ENCODE data around the gene CRYBB3.
"Not testable (repeated sequence)": the region's sequence is repeated elsewhere in the genome, so short reads cannot be mapped to it uniquely, and the experiment has no call there.

The CRYBB3 gene

DNA sequence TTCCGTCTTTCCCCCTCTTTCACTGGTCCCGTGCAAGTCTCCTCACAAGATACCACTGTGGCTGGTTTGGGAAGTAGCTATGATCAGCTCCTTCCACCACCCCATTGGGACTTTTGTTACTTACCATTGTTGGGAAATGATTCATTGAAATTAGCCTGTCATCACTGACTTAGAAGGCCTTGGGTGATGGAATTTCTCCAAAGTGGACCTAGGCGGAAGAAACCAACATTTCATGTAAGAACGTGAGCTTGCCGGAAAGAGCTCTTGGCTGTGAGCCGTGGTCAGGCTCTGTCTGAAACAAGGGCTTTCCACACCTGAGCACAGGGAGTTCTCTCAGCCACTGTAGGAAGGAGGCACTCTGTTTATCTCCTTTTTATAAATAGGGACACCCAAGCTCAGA is 23.5 kb upstream of the CRYBB3 start:
- DNase-seq: no peak

DNA sequence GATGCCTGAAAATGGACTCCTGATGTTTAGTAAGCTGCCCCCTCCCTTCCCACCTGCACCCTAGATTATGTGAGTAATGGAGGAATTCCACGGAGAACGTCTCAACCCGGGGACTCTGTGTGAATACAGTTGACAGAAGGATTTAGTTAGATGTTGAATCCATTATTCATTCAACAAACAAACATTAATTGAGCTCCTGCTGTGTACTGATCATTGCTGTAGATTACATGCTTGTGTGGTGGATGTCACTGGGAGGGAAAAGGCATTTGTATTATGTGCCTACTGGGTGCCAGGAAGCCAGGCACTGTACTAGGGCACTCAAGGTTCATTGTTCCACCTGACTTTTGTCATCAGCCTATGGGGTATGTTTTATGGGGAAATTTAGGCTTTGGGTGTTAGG is 22.9 kb upstream of the CRYBB3 start:
- DNase-seq: no peak

DNA sequence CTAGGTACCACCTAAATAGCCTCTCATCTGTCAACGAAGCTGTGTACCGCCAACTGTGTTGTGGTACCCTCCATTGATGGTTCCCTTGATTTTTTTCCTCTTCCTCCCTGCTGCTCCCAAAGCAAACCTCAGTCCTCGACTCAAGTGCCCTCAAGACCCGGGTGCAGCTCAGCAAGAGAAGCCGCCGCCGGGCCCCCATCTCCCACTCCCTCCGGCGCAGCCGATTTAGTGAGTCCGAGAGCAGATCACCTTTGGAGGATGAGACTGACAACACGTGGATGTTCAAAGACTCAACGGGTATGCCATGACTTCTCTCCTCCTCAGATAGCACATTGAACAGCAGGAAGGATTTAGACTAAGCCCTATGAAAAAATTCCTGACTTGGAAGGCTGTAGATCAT is 22.4 kb upstream of the CRYBB3 start:
- DNase-seq: no peak

DNA sequence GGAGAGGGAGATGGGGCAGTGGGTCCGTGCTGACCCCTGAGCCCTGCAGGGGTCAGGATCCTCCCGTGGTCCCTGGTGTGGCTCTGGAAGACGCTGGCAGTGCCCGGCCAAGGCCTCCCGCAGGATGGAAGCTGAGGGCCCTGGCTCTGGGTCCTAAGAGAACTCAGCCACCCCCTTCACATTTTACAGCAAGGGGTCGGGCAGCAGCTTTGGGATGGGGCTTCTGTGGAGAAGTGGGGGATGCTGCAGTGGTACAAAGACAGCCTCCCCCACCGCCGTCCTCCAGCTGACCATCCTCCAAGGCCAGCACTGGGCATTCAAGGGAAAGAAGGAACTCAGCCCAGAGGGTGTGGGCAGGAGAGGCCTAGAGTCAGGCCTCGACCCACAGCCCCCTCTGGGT is 21.8 kb upstream of the CRYBB3 start:
- DNase-seq: no peak

DNA sequence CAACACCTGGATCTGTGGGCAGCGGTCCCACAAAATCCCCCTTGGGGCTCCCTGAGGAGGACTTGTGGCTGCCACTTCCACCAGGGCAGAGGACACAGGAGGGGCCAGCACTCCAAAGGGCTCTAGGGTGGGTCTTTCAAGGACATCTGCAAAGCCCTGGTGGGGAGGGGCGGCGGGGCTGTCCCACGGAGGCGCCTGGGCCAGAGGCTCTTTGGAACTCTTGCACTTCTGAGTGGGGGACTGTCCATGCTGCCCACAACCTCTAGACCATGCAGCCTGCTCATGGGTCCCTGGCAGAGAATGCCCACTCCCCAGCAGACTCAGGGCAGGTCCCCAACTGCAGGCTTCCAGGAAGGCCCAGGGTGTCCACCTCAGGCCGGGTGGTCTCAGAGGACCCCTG is 21.3 kb upstream of the CRYBB3 start:
- DNase-seq: peak in 1 of 2 donors; percentile 22

DNA sequence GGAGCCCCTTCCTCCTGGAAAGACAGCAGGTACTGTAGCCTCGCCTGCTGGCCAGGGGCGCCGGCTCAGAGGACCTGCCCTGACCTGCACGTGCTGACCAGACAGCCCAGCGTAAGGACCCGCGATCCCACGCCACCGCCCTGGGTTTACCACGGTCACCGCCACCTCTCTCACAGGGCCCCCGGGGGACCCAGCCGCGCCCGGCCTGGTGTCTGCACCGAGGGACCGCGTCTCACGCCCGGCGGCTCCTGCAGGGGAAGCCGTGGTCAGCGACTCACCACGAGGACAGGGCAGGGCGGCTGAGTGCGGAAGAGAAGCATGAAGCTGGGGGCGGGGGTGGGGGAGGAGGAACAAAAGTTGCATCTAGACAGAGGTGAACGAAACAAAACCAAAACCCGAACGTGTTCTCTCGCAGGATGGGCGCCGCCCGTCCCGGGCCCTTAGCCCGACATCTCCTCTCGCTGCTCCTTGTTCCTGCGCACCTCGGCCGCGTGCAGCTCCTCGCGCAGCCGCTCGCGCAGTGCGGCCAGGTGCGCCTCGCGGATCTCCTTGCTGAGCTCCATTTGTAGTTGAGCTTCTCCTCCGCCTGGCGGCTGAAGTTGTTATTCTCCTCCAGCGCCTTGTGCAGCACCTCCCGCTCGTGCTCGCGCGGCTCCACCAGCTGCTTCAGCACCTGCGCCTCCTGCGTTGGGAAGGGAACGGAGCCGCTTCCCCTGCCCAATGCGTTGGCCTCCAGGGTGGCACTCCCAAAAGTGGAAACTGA is 20.6 kb upstream of the CRYBB3 start:
- not testable (repeated sequence) for DNase-seq

DNA sequence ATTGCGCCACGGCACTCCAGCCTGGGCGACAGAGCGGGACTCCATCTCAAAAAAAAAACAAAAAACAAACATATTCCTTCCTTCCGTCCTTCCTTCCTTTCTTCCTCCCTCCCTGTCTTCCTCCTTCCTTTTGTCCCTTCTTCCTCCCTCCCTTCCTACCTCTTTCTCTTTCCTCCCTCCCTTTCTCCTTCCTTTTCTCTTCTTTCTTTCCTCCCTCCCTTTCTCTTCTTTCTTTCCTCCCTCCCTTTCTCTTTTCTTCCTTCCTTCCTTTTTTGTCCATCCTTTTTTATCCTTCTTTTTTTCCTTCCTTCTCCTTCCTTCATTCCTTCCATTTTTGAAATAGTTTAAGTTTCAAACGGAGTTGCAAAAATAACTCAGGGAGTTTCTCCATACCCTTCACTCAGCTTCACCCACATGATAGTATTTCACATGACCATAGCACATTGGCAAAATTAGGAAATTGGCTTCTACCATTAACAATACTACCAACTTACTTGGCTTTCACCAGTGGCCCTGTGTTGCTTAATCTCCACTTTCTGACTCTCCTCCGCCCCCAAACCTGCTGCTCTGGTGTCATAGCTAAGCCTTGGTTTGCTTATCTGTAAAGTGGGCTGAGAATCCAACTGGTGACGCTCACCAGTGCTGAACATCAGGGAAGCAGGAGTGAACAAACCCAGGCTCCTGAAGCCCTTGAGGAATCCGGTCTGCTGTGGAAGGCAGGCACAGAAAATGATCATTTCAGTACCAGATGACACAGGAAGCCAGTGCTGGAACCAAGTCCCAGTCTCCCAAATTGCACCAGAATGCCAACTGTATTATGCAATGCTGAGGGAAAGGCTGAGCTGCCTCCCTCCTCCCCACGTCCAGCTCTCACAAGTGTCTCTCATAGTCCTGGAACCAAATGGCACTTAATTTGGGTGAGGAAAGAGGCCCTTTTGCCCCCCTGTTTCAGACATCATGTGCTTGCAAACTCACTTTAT is 17.2 kb upstream of the CRYBB3 start:
- DNase-seq: no peak

DNA sequence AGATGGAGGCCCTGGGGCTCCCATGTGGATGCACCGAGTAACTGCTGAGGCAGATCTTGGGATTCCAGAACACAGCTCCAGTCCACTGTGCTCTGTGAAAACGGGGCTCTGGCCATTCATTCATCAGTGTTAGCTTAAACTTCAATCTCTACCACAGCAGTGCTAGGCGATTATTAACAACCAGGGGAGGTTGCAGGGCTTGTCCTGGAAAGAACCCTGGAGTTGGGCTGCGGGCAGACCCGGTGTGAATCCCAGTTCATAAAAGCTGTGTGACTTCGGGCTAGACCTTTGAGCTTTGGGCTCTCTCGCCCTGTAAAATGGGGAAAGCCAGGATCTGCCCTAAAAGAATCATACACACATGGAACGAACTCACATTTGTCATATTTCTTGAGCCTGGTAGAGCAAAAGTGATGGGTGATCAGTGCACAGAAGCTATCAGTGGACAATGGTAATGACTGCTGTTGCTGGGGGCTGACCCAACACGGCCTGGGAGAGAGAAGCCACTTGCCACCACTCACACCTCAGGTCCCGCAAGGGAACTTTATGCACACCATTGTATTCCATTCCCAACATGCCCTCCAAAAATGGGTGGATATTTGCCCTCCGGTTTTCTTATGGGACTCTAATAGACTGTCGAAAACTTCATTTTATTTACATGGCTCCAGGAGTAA is 15.6 kb upstream of the CRYBB3 start:
- no peak for DNase-seq

DNA sequence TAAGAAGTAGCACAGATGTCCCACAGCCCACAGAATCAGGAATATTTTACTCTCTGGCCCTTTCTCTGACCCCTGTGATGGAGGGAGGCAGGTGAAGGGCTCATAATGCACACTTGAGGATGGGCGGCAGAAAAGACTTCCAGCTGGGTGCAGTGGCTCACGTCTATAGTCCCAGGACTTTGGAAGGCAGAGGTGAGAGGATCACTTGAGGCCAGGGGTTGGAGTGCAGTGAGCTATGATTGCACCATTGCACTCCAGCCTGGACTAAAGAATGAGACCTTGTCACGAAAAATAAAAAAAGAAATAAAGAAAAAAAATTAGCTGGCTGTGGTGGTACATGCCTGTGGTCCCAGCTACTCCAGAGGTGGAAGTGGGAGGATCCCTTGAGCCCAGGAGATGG is 13.5 kb upstream of the CRYBB3 start:
- DNase-seq: no peak

DNA sequence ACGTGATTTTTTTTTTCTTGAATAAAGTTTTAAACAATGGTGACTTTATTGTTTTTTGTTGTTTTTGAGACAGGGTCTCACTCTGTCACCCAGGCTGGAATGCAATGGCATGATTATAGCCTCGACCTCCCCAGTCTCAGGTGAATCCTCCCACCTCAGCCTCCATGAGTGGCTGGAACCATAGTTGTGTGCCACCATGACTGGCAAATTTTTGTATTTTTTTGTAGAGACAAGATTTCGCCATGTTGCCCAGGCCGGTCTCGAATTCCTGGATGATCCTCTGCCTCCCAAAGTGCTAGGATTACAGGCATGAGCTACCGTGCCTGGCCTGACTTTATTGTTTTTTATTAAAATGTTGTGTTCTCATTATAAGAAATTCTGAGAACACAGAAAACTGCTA is 12.2 kb upstream of the CRYBB3 start:
- DNase-seq: no peak

DNA sequence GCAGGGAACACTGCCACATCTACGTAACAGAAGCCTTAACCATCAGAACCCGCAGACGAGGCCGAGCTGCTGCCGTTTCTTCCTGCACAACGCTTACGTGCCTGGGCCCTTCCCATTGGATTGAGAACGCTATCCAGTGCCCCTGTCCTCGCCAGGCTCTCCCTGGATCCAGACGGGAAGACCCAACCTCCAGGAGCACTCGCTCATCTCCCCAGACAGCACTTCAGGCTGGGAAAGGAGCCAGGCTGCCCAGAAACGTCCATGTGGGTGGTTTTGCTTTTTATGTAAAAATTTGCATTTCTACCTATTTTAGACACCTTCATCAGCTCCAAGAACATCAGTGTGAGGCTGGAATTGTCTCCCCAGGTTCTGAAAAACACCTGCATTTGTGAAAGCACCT is 7.3 kb upstream of the CRYBB3 start:
- DNase-seq: no peak

DNA sequence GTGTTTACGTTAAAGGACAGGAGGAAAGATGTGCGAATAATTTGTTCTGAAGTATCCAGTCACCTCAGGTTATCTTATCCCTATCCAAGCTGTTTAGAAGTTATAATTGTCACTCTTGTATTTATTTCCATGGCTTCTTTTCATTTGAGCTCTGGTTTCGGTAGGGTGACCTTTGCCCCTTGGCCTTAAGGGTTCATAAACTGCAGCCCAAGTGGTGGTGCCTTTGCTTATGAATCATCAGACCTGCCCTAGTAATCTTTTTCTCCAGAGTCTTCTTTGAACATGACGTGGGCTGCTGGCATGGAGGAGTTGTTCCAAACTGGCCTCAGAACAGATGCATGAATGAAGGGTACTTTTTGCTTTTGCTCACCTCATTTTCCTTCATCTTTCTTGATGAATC is 6.5 kb upstream of the CRYBB3 start:
- DNase-seq: no peak

DNA sequence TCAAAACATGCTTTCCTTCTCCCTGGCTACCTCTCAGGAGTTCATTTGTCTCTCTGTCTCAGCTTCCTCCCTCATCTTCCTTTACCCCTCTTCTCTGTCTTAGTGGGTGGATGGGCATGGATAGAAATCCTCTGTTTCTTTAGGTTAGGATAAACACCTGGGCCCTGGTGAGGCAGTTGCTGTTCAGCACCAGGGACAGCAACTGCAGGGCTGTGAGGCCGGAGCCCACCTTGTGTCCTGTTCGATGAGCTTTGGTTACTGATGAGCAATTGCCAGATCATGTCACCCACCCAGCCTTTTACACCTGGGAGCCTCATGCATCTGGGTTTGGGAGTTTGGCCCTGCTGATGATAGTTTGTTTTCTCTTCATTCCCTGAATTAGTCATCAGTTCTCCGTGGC is 6.1 kb upstream of the CRYBB3 start:
- DNase-seq: no peak

DNA sequence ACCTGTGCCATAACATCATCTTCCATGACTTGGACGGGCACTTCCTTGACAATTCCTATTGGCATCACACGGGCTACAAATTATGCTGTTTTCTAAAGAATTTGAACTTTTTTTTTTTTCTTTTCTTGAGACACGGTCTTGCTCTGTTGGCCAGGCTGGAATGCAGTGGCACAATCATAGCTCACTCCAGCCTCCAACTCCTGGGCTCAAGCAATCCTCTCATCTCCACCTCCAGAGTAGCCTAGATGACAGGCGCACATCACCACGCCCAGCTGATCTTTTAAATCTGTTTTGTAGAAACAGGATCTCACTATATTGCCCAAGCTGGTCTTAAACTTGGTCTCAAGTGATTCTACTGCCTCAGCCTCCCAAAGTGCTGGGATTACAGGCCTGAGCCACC is 3.3 kb upstream of the CRYBB3 start:
- no peak for DNase-seq

DNA sequence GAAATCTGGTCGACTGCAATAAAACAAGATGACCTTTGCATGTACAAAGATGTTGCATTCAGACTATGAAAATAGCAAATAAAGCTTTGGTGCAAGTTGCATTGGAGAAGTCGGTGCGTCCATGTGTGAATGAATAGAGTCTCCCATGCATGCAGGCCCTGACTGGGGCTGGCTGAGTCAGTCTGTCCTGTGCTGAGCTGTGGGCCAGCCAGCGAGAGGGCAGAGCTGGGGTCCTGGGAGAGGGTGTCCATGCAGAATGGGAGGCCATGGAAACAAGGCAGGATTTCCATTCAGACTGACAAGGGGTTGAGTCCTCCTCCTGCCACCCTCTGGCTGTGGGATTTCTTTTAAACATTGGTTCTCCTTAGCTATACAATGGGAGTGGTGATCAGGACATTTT is 2.3 kb upstream of the CRYBB3 start:
- DNase-seq: no peak

DNA sequence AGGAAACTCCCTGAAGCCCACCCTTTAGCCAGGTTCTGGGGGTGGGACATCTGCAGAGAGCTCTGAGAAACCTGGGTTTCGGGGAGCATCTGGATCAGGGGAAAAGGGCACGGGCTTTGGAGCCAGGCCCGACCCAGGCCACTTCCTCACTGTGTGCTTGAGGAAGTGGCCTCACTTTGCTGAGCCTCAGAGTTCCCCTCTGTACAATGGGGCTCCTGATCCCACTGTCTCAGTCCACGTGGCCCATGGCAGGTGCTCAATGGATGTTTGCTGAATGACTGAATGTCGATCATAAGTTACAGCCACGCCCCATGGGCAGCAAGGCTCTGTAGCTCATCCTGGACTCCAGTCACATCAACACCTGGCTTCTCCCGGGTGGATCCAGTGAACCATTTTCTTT is 1.3 kb downstream of the CRYBB3 start:
- DNase-seq: no peak

DNA sequence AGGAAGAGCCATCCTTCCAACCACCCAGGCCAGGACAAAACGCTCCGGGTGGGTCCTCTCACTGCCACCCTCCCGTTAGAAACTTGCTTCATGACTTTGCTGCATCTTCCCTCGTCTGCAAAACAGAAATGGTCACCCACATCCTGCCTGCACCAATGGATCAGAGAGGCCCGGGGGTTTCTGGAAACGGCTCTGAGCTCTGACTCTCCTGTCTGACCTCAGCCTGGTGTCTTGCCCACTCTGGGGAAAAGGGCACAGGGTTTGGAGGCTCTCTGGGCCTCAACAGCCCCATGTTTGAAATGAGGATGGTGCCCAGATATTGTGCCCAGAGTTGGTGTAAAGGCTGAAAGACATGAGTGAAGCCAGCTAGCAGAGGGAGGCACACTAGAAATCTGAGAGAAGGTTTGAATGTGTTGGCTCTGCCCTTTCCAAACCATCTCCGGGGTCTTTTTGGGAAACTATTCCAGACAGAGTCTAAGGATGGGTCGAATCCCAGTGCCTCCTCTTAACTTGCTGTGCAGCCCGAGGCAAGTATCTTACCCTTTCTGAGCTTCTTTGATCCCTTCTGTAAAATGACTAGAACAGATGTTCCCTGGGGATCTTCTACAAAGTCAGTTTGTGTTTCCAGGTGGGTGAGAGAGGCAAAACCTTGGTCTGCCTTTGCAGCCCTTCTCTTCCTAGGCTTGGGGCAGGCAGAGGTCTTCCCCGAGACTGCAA is 2.1 kb downstream of the CRYBB3 start:
- no peak for DNase-seq

DNA sequence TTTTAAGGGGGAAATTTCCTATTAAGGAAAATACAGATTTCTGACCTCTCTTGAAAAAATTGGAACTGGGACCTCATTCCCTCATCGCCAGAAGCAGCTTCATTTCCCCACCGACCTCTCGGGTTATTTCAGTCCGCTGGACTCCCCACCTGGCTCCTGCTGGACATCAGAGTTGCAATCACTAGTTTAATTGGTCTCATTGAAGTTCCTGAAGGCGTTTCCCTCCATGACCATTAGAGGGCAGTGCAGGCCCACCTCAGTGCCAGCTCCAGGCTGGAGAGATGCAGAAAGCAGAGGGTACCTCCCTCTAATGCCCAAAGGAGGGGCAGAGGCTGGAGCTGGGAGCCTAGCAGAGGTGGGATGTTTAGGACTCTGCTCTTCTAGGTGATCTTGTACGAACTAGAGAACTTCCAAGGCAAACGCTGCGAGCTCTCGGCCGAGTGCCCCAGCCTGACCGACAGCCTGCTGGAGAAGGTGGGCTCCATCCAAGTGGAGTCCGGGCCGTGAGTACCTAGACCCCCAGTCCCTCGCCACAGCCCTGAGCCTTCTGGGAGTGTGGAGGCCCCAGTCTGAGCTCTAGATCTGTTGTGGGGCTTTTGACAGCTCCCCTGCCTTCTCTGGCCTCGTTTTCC is 2.7 kb downstream of the CRYBB3 start:
- DNase-seq: peak; percentile 66 to 67

DNA sequence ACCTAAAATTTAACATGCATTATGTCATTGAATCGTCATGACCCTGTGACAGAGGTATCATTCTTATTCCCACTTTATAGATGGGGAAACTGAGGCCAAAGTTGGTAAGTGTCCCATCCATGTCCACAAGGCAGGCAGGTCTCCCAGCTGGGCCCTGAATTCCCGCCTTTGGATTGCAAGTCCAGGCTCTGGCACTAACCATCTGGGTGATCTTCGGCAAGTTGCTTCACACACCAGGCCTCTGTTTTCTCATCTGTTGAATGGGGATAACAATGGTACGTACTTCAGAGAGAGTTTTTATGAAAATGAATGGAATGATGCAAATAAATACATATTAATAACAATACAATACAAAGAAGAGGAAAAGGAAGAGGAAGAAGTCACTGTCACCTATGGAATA is 3.4 kb downstream of the CRYBB3 start:
- no peak for DNase-seq

DNA sequence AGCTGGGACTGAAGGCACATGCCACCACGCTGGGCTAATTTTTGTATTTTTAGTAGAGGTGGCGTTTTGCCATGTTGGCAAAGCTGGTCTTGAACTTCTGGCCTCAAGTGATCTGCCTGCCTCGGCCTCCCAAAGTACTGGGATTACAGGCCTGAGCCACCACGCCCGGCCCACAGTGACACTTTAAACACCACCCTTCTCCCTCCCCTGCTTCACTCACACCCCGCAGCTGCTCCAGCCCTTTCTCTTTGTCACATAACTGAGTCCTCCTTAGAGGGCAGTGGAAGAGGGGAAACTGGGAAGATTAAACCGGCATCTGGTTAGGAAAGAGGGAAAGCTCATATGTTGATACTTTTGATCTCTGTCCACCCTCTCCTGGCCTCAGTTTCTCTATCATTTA is 4.9 kb downstream of the CRYBB3 start:
- not testable (repeated sequence) for DNase-seq

DNA sequence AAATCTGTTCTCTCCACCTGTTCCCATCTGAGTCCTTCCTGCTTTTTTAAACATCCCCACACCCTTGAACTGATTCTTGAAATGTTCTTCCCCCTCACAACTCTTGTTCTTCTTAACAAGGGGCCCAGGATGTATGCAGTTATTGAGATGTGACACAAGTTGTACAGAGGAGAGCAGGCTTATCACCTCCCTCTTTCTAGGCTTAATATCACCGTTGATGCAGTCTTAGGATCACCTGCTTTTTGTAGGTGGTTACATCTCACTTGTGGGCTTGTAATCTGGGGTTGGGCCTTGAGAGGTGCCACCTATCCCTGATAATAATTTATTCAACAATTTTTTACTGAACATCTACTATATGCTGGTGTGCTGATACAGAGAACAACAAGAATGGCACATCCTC is 6.2 kb downstream of the CRYBB3 start:
- DNase-seq: no peak

DNA sequence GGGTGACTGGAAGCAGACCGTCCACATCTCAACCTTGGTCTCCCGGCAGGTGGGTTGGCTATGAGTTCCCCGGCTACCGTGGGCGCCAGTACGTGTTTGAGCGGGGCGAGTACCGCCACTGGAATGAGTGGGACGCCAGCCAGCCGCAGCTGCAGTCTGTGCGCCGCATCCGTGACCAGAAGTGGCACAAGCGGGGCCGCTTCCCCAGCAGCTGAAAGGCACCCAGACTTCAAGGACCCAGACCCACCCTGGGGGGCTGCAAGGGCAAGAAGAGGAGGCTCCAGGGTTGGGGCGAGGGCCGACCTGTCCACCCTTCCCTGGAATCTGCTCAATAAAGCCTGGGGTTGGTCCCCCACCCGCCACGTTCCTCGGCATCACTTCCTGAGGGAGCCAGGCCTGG is 7.3 kb downstream of the CRYBB3 start:
- DNase-seq: no peak

Measured in stimulated activated CD4-positive, alpha-beta T cell treated with anti-CD3 and anti-CD28 coated beads, Interleukin-2, amount 100 ng/mL, for 24 hours (primary cell).